ENCODE data around the gene ADSS1.

Gene ADSS1

DNA sequence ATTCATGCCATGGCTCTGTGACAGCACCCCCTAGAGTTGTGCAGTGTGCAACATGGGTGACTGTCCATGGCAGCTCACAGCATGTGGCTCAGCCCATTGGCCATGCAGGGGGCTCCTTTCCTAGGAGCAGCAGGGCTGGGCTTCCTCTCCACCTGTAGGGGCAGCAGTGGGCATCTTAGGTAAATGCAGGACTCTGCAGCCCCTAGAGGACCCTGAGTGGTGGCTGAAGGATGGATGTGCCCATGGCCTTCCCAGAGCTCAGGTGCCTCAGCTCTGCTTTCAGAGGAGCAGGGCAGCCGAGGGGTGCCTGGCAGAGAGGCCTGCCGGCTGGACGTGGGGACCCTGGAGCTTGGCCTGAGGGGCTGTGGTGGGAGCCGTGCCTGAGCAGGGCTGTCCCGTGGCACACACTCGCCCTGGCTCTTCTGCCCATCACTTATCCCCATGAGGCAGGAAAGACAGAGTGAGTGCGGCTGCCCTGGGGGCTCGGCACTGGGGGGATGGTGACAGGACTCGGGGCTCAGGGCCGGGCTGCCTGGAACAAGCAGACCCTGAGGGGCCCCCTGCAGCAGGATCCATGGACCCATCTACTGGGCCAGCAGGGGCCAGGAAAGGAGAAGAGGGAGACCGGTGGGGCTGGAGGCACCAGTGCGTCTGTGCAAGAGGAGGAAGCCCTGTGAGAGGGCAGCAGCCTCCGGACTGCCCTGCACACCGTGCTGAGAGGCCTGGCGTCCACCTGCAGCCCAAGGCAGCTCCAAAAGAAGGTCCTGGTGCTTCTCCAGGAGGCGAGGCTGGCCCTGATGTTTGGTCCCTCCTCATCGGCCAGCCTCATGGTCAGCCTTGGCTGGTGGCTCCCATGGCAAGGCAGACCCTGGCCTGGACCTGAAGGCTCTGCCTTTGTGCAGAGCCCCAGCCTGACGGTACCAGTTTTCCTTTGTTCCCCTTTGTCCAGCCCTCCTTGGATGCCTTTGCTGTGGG lies 7.6 kb downstream of the ADSS1 start:
- no peaks in the 10 kb centered on the region for H3K27me3 ChIP-seq (ENCODE audit: insufficient read depth, low read depth, severe bottlenecking)
- H3K27ac ChIP-seq: no peak overlapping the region
- peak; percentile 71 for DNase-seq
- no peaks in the 10 kb centered on the region for H3K36me3 ChIP-seq
- TF ChIP-seq, protein P1, sequence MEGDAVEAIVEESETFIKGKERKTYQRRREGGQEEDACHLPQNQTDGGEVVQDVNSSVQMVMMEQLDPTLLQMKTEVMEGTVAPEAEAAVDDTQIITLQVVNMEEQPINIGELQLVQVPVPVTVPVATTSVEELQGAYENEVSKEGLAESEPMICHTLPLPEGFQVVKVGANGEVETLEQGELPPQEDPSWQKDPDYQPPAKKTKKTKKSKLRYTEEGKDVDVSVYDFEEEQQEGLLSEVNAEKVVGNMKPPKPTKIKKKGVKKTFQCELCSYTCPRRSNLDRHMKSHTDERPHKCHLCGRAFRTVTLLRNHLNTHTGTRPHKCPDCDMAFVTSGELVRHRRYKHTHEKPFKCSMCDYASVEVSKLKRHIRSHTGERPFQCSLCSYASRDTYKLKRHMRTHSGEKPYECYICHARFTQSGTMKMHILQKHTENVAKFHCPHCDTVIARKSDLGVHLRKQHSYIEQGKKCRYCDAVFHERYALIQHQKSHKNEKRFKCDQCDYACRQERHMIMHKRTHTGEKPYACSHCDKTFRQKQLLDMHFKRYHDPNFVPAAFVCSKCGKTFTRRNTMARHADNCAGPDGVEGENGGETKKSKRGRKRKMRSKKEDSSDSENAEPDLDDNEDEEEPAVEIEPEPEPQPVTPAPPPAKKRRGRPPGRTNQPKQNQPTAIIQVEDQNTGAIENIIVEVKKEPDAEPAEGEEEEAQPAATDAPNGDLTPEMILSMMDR (IDR thresholded peaks at IDR 0.05; ENCODE audit: low read depth, low read length): peak; percentile 72
- no peaks in the 10 kb centered on the region for H3K9me3 ChIP-seq (ENCODE audit: severe bottlenecking)
- H3K4me3 ChIP-seq (ENCODE audit: low read depth, low read length): no peak overlapping the region

DNA sequence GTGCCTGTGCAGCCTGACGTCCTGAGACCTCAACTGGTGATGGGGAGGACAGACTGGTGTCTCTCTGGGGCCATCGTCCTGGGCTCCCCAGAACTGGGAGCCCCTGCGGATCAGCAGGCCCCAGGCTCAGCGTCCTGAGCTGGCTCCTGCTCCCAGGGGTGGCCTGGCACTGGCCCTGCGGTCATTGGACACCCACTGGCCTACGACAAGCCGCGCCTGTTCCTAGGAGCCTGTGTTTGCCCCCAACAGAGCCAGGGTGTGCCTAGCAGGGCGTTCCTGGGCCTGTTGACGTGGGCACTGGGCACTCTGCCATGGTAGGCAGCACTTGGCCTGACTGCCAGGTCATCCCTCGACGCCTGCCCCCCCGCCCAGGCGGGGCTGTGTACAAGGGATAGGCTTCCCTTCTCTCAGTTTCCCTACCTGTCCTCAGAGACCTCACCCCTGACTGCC lies 8.4 kb downstream of the ADSS1 start:
- Histone ChIP-seq H3K27me3 (ENCODE audit: insufficient read depth, low read depth, severe bottlenecking) (no peaks in the 10 kb centered on the region), H3K4me3 (ENCODE audit: low read depth, low read length) (no peak overlapping the region), H3K9me3 (ENCODE audit: severe bottlenecking) (no peaks in the 10 kb centered on the region), H3K27ac (no peak overlapping the region), H3K36me3 (no peaks in the 10 kb centered on the region)
- TF ChIP-seq, protein P1 (IDR thresholded peaks at IDR 0.05; ENCODE audit: low read depth, low read length): no peak
- no peak for DNase-seq

DNA sequence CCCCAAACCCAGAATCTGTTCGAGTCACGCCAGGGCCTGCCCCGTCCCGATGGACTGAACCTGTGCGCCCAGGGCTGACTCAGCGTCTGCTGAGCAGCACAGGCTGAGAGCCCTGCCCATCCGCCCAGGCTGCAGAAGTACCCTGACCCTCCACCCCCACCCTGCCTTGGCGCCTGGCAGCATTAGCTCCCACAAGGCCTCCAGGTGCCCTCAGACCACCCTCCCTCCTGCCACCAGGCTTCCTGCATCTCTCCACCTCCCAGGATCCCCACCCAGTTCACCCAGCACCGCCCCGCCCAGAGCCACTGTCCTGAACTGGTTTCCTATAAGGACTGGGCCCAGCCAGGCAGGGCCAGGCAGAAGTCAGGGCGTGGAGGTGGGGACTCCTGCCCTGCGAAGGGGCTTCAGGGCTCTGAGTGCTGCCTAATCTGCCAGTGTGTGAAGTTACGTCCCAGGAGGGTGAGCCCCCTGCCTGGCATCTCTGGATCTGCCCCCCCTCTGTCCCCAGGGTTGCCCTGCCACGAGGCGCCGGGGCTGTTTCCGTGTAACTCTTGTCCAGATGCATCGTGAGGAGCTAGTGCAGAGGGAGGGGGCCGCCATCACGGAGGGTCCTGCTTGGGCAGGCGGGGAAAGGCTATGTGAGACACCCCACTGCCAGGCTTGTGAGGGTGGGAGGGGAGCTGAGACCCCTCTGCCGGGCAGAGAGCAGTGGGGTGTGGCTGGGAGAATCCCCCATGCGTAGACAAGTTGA lies 9.1 kb downstream of the ADSS1 start:
- Histone ChIP-seq H3K36me3 (no peaks in the 10 kb centered on the region), H3K27ac (no peak overlapping the region), H3K4me3 (ENCODE audit: low read depth, low read length) (no peak overlapping the region), H3K27me3 (ENCODE audit: insufficient read depth, low read depth, severe bottlenecking) (no peaks in the 10 kb centered on the region), H3K9me3 (ENCODE audit: severe bottlenecking) (no peaks in the 10 kb centered on the region)
- DNase-seq: no peak
- TF ChIP-seq, protein P1 (IDR thresholded peaks at IDR 0.05; ENCODE audit: low read depth, low read length): no peak

DNA sequence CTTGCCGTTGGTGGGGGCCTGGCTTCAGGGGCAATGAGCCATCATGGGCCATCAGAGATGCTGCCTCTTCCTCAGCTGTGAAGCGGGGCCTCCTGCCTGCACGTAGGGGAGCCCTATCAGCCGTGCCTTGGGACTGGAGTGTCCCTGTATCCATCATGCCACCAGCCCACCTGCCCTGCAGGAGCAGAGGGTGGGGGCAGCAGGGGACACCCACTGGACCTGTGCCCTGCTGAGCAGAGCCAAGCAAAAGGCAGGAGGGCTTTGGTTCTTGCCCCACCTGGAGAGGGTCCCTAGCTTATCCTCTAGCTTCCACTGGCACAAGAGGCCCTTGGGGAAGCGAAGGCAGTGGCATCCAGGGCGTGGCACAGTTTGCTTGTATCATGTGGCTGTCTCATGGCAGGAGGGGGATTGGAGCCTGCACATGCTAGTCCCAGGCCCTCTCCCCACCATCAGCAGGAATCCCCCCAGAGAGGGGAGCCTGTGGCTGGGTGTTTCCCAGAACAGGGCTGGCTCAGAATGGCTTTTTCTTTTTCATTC lies 10.1 kb downstream of the ADSS1 start:
- DNase-seq: no peak
- Histone ChIP-seq H3K27me3 (ENCODE audit: insufficient read depth, low read depth, severe bottlenecking) (no peaks in the 10 kb centered on the region), H3K9me3 (ENCODE audit: severe bottlenecking) (no peaks in the 10 kb centered on the region), H3K4me3 (ENCODE audit: low read depth, low read length) (no peak overlapping the region), H3K36me3 (no peaks in the 10 kb centered on the region), H3K27ac (no peak overlapping the region)
- TF ChIP-seq, protein P1 (IDR thresholded peaks at IDR 0.05; ENCODE audit: low read depth, low read length): no peak

DNA sequence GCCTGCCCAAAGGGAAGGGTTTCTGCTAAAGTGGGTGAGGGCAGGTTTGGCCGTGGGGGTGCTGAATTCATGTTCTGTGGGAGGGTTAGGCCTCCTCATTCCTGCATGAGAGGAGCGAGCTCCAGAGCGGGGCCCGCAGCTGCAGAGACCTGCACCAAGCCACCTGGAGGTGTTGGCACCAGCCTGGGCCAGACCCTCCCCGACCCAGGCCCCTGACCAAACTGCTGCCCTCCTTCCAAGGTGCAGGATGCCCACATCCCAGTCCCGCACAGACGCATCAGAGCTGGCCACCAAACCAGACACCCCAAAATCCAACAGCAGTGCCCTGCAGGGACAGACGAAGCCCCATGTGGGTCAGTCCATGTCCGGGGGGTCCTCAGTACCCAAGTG lies 10.6 kb downstream of the ADSS1 start:
- no peak overlapping the region for H3K27ac ChIP-seq
- no peaks in the 10 kb centered on the region for H3K9me3 ChIP-seq (ENCODE audit: severe bottlenecking)
- no peaks in the 10 kb centered on the region for H3K27me3 ChIP-seq (ENCODE audit: insufficient read depth, low read depth, severe bottlenecking)
- TF ChIP-seq, protein P1 (IDR thresholded peaks at IDR 0.05; ENCODE audit: low read depth, low read length): no peak
- H3K36me3 ChIP-seq: no peaks in the 10 kb centered on the region
- no peak for DNase-seq
- H3K4me3 ChIP-seq (ENCODE audit: low read depth, low read length): no peak overlapping the region

All from WERI-Rb-1 (cell line).